WTC11 (cell line): ENCODE data around the gene PRKCE. TPM values are rescaled to one million over a fixed set of nuclear protein-coding genes. Genes with fewer than 3 reads are reported as not detected.

Experiments used
- ATAC-seq: fragments of 200-7000 bp; cut with Tn5 transposase; 2 replicates; pipeline ENCODE4 v1.10.0; 2021; ENCODE audit warnings: mild to moderate bottlenecking, moderate library complexity
- CTCF ChIA-PET: fragments of 300-600 bp; sonication (Branson Sonifier 250); formaldehyde crosslinking; loops from one replicate; lab custom pipeline; 2021; ENCODE audit warnings: antibody characterized with exemption; lab: Charles Lee
- POLR2A ChIA-PET: fragments of 350-600 bp; sonication (Branson Sonifier 250); formaldehyde crosslinking; loops from one replicate; lab custom pipeline; 2021; ENCODE audit warnings: antibody characterized with exemption; lab: Charles Lee
- DNase-seq: peaks from one replicate; pipeline ENCODE4 v3.0.0; 2021; ENCODE audit warnings: low spot score
- H3K27ac Mint-ChIP-seq: 2 replicates; pipeline ENCODE4 v1.8.0; 2021; ENCODE audit warnings: mixed read lengths
- H3K27me3 Mint-ChIP-seq: 2 replicates; pipeline ENCODE4 v1.8.0; 2021; ENCODE audit warnings: low read depth, mild to moderate bottlenecking, moderate library complexity, mixed read lengths
- H3K36me3 Mint-ChIP-seq: 2 replicates; pipeline ENCODE4 v1.8.0; 2021; ENCODE audit warnings: mixed read lengths
- H3K4me1 Mint-ChIP-seq: 2 replicates; pipeline ENCODE4 v1.8.0; 2022; ENCODE audit warnings: mixed read lengths
- H3K4me3 Mint-ChIP-seq: 2 replicates; pipeline ENCODE4 v1.8.0; 2021; ENCODE audit warnings: mild to moderate bottlenecking, moderate library complexity, mixed read lengths
- H3K9me3 Mint-ChIP-seq: 2 replicates; pipeline ENCODE4 v1.8.0; 2021; ENCODE audit warnings: mixed read lengths
- E2F5 ChIP-seq: sonication (generic); formaldehyde crosslinking; IDR thresholded peaks from 2 replicates; pipeline ENCODE4 v1.8.1; 2022; ENCODE audit warnings: mild to moderate bottlenecking, moderate library complexity, missing genetic modification reagents
- FOXJ3 ChIP-seq: sonication (generic); formaldehyde crosslinking; IDR thresholded peaks from 2 replicates; pipeline ENCODE4 v1.9.0; 2021; ENCODE audit warnings: missing genetic modification reagents, mild to moderate bottlenecking, borderline replicate concordance
- FOXP1 ChIP-seq: sonication (generic); formaldehyde crosslinking; IDR thresholded peaks from 2 replicates; pipeline ENCODE4 v1.8.0; 2022; ENCODE audit warnings: missing genetic modification reagents, mild to moderate bottlenecking, moderate library complexity, borderline replicate concordance
- GRHL2 ChIP-seq: fragments of 250-450 bp; sonication (Bioruptor Pico); IDR thresholded peaks from 2 replicates; pipeline ENCODE4 v1.8.0; 2022; ENCODE audit warnings: mild to moderate bottlenecking, moderate library complexity; ENCODE audit not compliant: insufficient replicate concordance, severe bottlenecking
- GTF2I ChIP-seq: fragments of 250-450 bp; sonication (Bioruptor Pico); conservative IDR thresholded peaks from 2 replicates; pipeline ENCODE4 v1.4.0; 2021; ENCODE audit warnings: mild to moderate bottlenecking
- HMGA2 ChIP-seq: fragments of 250-450 bp; sonication (Bioruptor Pico); IDR thresholded peaks from 2 replicates; pipeline ENCODE4 v1.4.0; 2021; ENCODE audit warnings: mild to moderate bottlenecking, moderate library complexity
- MYBL2 ChIP-seq: sonication (generic); formaldehyde crosslinking; IDR thresholded peaks from 2 replicates; pipeline ENCODE4 v1.8.1; 2023; ENCODE audit warnings: mild to moderate bottlenecking, moderate library complexity, missing genetic modification reagents
- NFYB ChIP-seq: sonication (generic); formaldehyde crosslinking; conservative IDR thresholded peaks from 2 replicates; pipeline ENCODE4 v1.8.0; 2022; ENCODE audit warnings: low read depth, missing genetic modification reagents
- NR3C1 ChIP-seq: sonication (generic); formaldehyde crosslinking; conservative IDR thresholded peaks from 2 replicates; pipeline ENCODE4 v1.8.1; 2023; ENCODE audit warnings: low read depth, mild to moderate bottlenecking, missing genetic modification reagents
- OVOL2 ChIP-seq: fragments of 250-450 bp; sonication (Bioruptor Pico); IDR thresholded peaks from 2 replicates; pipeline ENCODE4 v1.9.0; 2021; ENCODE audit warnings: mild to moderate bottlenecking, borderline replicate concordance
- RORB ChIP-seq: fragments of 250-450 bp; sonication (Bioruptor Pico); IDR thresholded peaks from 2 replicates; pipeline ENCODE4 v1.9.0; 2021; ENCODE audit warnings: mild to moderate bottlenecking
- USF1 ChIP-seq: sonication (generic); formaldehyde crosslinking; IDR thresholded peaks from 2 replicates; pipeline ENCODE4 v1.8.0; 2022; ENCODE audit warnings: mild to moderate bottlenecking, missing genetic modification reagents
- ZNF232 ChIP-seq: sonication (generic); formaldehyde crosslinking; IDR thresholded peaks from 2 replicates; pipeline ENCODE4 v1.8.0; 2022; ENCODE audit warnings: mild to moderate bottlenecking, missing genetic modification reagents
- ZNF263 ChIP-seq: sonication (generic); formaldehyde crosslinking; IDR thresholded peaks from 2 replicates; pipeline ENCODE4 v1.8.1; 2022; ENCODE audit warnings: low read depth, mild to moderate bottlenecking, moderate library complexity, missing genetic modification reagents
- ZNF281 ChIP-seq: sonication (generic); formaldehyde crosslinking; IDR thresholded peaks from 2 replicates; pipeline ENCODE4 v1.8.0; 2023; ENCODE audit warnings: mild to moderate bottlenecking, missing genetic modification reagents
- ZNF317 ChIP-seq: sonication (generic); formaldehyde crosslinking; IDR thresholded peaks from 2 replicates; pipeline ENCODE4 v1.8.1; 2023; ENCODE audit warnings: low read depth, mild to moderate bottlenecking, moderate library complexity, missing genetic modification reagents, borderline replicate concordance
- ZNF396 ChIP-seq: fragments of 250-450 bp; sonication (Bioruptor Pico); IDR thresholded peaks from 2 replicates; pipeline ENCODE4 v1.8.0; 2021; ENCODE audit warnings: mild to moderate bottlenecking, moderate library complexity, borderline replicate concordance
- ZNF671 ChIP-seq: fragments of 250-450 bp; sonication (Bioruptor Pico); IDR thresholded peaks from 2 replicates; pipeline ENCODE4 v1.8.0; 2021; ENCODE audit warnings: mild to moderate bottlenecking
- total RNA-seq: library from RNA; stranded (reverse); gene quantifications from 3 replicates; pipeline ENCODE4 v1.2.3, GENCODE V29; 2021
- TF ChIP-seq, protein P1 (sequence below): fragments of 250-450 bp; sonication (Bioruptor Pico); IDR thresholded peaks from 2 replicates; pipeline ENCODE4 v1.9.0; 2021; ENCODE audit warnings: mild to moderate bottlenecking
- TF ChIP-seq, protein P2 (sequence below): sonication (generic); formaldehyde crosslinking; IDR thresholded peaks from 2 replicates; pipeline ENCODE4 v1.8.0; 2022; ENCODE audit warnings: mild to moderate bottlenecking, missing genetic modification reagents
- TF ChIP-seq, protein P3 (sequence below): fragments of 200-600 bp; IDR thresholded peaks from 2 replicates; pipeline ENCODE4 v1.8.0; 2022; ENCODE audit warnings: antibody characterized with exemption
- TF ChIP-seq, protein P4 (sequence below): fragments of 250-450 bp; sonication (Bioruptor Pico); conservative IDR thresholded peaks from 2 replicates; pipeline ENCODE4 v1.9.0; 2021; ENCODE audit warnings: mild to moderate bottlenecking
- TF ChIP-seq, protein P5 (sequence below): fragments of 250-450 bp; sonication (Bioruptor Pico); IDR thresholded peaks from 2 replicates; pipeline ENCODE4 v1.9.0; 2021; ENCODE audit warnings: mild to moderate bottlenecking

Gene PRKCE
- total RNA-seq, 1 experiment from 2014 or later = 5.8 TPM

DNA sequence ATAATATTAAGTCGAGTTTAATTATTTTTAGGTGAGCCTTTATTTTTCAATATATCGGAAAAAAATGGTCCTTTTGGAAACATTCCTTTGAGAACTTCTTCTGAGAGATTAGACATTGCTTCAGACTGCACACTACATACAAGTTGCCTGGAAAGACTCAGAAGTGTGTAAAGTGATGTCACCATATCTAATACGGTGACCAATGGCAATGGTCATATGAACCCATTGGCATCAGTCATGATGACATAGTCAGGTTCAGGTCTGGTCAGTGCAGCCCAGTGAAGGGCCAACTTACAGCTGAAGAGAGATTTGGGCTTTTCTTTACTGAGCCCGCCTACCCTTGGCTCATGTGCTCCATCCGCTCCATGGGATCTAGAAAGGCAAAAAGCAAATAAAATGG lies 362.3 kb downstream of the PRKCE start:
- TF ChIP-seq, protein P1, sequence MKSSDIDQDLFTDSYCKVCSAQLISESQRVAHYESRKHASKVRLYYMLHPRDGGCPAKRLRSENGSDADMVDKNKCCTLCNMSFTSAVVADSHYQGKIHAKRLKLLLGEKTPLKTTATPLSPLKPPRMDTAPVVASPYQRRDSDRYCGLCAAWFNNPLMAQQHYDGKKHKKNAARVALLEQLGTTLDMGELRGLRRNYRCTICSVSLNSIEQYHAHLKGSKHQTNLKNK (CRISPR knock-in tag) = no peak
- TF ChIP-seq GRHL2 (no peak), OVOL2 (CRISPR knock-in tag) (no peak), HMGA2 (no peak), ZNF263 (CRISPR knock-in tag) (no peak), FOXP1 (CRISPR knock-in tag) (no peak), ZNF396 (CRISPR knock-in tag) (no peak), USF1 (CRISPR knock-in tag) (no peak), ZNF317 (CRISPR knock-in tag) (no peak), ZNF232 (CRISPR knock-in tag) (no peak), E2F5 (CRISPR knock-in tag) (no peak), ZNF671 (CRISPR knock-in tag) (no peak), RORB (CRISPR knock-in tag) (no peak), NR3C1 (CRISPR knock-in tag) (no peak), GTF2I (CRISPR knock-in tag) (no peak)
- TF ChIP-seq, protein P2, sequence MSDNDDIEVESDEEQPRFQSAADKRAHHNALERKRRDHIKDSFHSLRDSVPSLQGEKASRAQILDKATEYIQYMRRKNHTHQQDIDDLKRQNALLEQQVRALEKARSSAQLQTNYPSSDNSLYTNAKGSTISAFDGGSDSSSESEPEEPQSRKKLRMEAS (CRISPR knock-in tag) = no peak
- TF ChIP-seq, protein P3, sequence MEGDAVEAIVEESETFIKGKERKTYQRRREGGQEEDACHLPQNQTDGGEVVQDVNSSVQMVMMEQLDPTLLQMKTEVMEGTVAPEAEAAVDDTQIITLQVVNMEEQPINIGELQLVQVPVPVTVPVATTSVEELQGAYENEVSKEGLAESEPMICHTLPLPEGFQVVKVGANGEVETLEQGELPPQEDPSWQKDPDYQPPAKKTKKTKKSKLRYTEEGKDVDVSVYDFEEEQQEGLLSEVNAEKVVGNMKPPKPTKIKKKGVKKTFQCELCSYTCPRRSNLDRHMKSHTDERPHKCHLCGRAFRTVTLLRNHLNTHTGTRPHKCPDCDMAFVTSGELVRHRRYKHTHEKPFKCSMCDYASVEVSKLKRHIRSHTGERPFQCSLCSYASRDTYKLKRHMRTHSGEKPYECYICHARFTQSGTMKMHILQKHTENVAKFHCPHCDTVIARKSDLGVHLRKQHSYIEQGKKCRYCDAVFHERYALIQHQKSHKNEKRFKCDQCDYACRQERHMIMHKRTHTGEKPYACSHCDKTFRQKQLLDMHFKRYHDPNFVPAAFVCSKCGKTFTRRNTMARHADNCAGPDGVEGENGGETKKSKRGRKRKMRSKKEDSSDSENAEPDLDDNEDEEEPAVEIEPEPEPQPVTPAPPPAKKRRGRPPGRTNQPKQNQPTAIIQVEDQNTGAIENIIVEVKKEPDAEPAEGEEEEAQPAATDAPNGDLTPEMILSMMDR = no peak
- TF ChIP-seq, protein P4, sequence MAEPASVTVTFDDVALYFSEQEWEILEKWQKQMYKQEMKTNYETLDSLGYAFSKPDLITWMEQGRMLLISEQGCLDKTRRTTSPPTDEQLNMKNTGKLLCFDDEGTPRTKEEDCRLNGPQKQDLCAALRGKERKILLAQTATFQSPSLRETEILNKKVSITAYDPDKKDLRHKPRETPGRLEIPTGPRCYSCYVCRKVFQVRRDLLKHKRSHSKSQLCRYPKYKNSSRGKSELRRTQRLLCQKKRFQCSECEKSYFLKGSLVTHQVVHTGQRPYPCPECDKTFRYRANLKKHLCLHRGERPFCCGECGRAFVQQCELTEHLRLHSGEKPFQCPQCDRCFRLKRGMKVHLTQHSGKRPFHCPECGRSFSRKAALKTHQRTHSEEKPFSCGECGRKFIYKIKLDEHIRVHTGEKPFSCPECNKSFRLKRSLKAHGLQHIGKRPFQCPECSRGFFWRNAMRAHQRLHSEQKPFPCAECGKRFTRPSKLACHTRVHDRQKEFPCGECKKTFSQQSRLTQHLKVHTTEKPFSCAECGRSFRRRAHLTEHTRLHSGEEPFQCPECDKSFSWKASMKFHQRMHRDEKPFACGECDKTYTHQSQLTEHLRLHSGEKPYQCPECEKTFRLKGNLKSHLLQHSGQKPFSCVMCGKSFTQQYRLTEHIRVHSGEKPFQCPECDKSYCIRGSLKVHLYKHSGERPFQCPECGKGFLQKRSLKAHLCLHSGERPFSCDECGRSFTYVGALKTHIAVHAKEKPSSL (CRISPR knock-in tag) = no peak
- no peaks in the 10 kb centered on the region for H3K9me3 Mint-ChIP-seq
- 0 out of 2 replicates have a peak, but pooled peaks cover 3% of the 10 kb centered on the region for H3K36me3 Mint-ChIP-seq
- no peaks in the 10 kb centered on the region for H3K27me3 Mint-ChIP-seq
- ATAC-seq (no peak), DNase-seq (no peak)
- peaks cover 40% of the 10 kb centered on the region for H3K4me1 Mint-ChIP-seq
- no peak overlapping the region for H3K4me3 Mint-ChIP-seq
- CTCF ChIA-PET = interaction anchor here (0.8 to 1.5 kb wide), 2 partner anchors 16 to 20 kb away, joined by 3 to 7 read pairs; no protein-coding TSS in a partner anchor
- POLR2A ChIA-PET = no interaction called here
- peak overlapping the region; percentile 33; the same call in 1 of the 2 replicates for H3K27ac Mint-ChIP-seq

- Mint-ChIP-seq H3K36me3 (0 out of 2 replicates have a peak, but pooled peaks cover 3% of the 10 kb centered on the region), H3K27ac (peak overlapping the region; percentile 98), H3K4me1 (peaks cover 39% of the 10 kb centered on the region), H3K9me3 (no peaks in the 10 kb centered on the region), H3K4me3 (peak overlapping the region; percentile 22), H3K27me3 (no peaks in the 10 kb centered on the region)
- DNase-seq = peak; percentile 27
- peak; percentile 84 for ATAC-seq
- ChIA-PET CTCF (interaction anchor here (1.4 kb wide), 1 partner anchor 47 kb away, joined by 6 read pairs; no protein-coding TSS in a partner anchor), POLR2A (interaction anchor here (0.6 kb wide), 1 partner anchor 215 kb away, joined by 4 read pairs; no protein-coding TSS in a partner anchor)
- TF ChIP-seq MYBL2 (CRISPR knock-in tag) (0 out of 2 replicates have a peak, but pooled peaks have one; percentile 47), FOXJ3 (CRISPR knock-in tag) (no peak), ZNF281 (0 out of 2 replicates have a peak, but pooled peaks have one; percentile 52), NFYB (CRISPR knock-in tag) (no peak)
- TF ChIP-seq, protein P5, sequence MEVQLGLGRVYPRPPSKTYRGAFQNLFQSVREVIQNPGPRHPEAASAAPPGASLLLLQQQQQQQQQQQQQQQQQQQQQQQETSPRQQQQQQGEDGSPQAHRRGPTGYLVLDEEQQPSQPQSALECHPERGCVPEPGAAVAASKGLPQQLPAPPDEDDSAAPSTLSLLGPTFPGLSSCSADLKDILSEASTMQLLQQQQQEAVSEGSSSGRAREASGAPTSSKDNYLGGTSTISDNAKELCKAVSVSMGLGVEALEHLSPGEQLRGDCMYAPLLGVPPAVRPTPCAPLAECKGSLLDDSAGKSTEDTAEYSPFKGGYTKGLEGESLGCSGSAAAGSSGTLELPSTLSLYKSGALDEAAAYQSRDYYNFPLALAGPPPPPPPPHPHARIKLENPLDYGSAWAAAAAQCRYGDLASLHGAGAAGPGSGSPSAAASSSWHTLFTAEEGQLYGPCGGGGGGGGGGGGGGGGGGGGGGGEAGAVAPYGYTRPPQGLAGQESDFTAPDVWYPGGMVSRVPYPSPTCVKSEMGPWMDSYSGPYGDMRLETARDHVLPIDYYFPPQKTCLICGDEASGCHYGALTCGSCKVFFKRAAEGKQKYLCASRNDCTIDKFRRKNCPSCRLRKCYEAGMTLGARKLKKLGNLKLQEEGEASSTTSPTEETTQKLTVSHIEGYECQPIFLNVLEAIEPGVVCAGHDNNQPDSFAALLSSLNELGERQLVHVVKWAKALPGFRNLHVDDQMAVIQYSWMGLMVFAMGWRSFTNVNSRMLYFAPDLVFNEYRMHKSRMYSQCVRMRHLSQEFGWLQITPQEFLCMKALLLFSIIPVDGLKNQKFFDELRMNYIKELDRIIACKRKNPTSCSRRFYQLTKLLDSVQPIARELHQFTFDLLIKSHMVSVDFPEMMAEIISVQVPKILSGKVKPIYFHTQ (CRISPR knock-in tag) = no peak
These were observed 363.6 kb downstream of the PRKCE start for GRCh38 chr2:46014911-46015654.
